Right lobe of liver (tissue), 4 donors: ENCODE results near the gene FGD4.

ENCODE experiments used
- CTCF ChIP-seq, 4 donors: fragments of 200-600 bp in 3 of 4; fragments of 450-650 bp in 1 of 4; IDR thresholded peaks; one replicate each; pipeline versions ENCODE4 v1.5.1 to v1.8.0; 2016 to 2022; ENCODE audit warnings: antibody characterized with exemption in 4 of 4, mild to moderate bottlenecking in 2 of 4
- POLR2A ChIP-seq: fragments of 450-650 bp; IDR thresholded peaks from one replicate; pipeline ENCODE4 v1.6.1; 2017; ENCODE audit warnings: antibody characterized with exemption, mild to moderate bottlenecking
- donor health status: DM: no; HTN: no; CAD: no.
- donor health status: DM: no; HTN: no; CAD: no.
- donor health status: DM: no; HTN: yes; CAD: no.

GRCh38 chr12:32379667-32380066, 19.7 kb upstream of the FGD4 start:
- TF ChIP-seq CTCF (IDR thresholded peaks at IDR 0.05), result no peak
- no peak for TF ChIP-seq POLR2A
